Hepatocyte (in vitro differentiated cells): ENCODE data around the gene WHRN.

Source experiments
- CTCF ChIP-seq: fragments of 200-600 bp; sonication (generic); IDR thresholded peaks from 2 replicates; pipeline ENCODE4 v1.5.1; 2016; ENCODE audit warnings: antibody characterized with exemption, mild to moderate bottlenecking; ENCODE audit not compliant: poor library complexity
- EZH2 ChIP-seq: fragments of 200-600 bp; sonication (generic); IDR thresholded peaks from 2 replicates; pipeline ENCODE4 v1.6.1; 2016; ENCODE audit warnings: antibody characterized with exemption, mild to moderate bottlenecking, borderline replicate concordance
- EZH2phosphoT487 ChIP-seq: fragments of 200-600 bp; sonication (generic); IDR thresholded peaks from one replicate; pipeline ENCODE4 v1.6.1; 2018; ENCODE audit warnings: antibody characterized with exemption, mild to moderate bottlenecking, low read depth, moderate library complexity; ENCODE audit not compliant: unreplicated experiment, severe bottlenecking

GRCh38 chr9:114407889-114408288, 97.4 kb downstream of the WHRN start:
- TF ChIP-seq EZH2: no peak
- TF ChIP-seq CTCF: no peak
- no peak for TF ChIP-seq EZH2phosphoT487
